ENCODE data around the gene CAVIN1.

- TF ChIP-seq CTCF (IDR thresholded peaks at IDR 0.05), result peak in 1 of 3 experiments; percentile 40
- no peak for TF ChIP-seq POLR2A (IDR thresholded peaks at IDR 0.05; ENCODE audit: low read depth)
- TF ChIP-seq POLR2AphosphoS5 (IDR thresholded peaks at IDR 0.05), result no peak
Observed at GRCh38 chr17:42438600-42439567, 15.8 kb upstream of the CAVIN1 start.
